Right lobe of liver (tissue), 6 donors: ENCODE measurements around the gene LHFPL6. TPM values are rescaled to one million over a fixed set of nuclear protein-coding genes. Genes with fewer than 3 reads are reported as not detected.

ENCODE experiments used
- ATAC-seq, 4 donors: fragments of 200-7000 bp; cut with Tn5 transposase; one replicate each; pipeline ENCODE4 v1.9.1; 2020; ENCODE audit warnings: mild to moderate bottlenecking in 4 of 4, moderate library complexity in 4 of 4
- DNase-seq, 3 donors: peaks; one replicate each; pipeline ENCODE4 v3.0.0-alpha.2; 2020
- H3K27ac ChIP-seq, 3 donors: fragments of 200-600 bp; one replicate each; pipeline ENCODE4 v1.8.0; 2022
- H3K27me3 ChIP-seq, 2 donors: fragments of 200-600 bp; one replicate each; pipeline ENCODE4 v1.8.0; 2022
- H3K36me3 ChIP-seq, 4 donors: fragments of 200-600 bp; sonication (generic) in 1 of 4; one replicate each; pipeline versions ENCODE4 v1.5.1 to v1.8.0; 2017 to 2022; ENCODE audit warnings: control low read depth in 1 of 4
- H3K4me1 ChIP-seq, 4 donors: fragments of 200-600 bp; sonication (generic) in 1 of 4; one replicate each; pipeline versions ENCODE4 v1.5.1 to v1.8.0; 2017 to 2022; ENCODE audit warnings: control low read depth in 1 of 4
- H3K4me3 ChIP-seq, 3 donors: fragments of 200-600 bp; one replicate each; pipeline ENCODE4 v1.8.0; 2022
- H3K9me3 ChIP-seq, 4 donors: fragments of 200-600 bp; sonication (generic) in 1 of 4; one replicate each; pipeline versions ENCODE4 v1.5.1 to v1.8.0; 2017 to 2022; ENCODE audit warnings: control low read depth in 1 of 4
- CTCF ChIP-seq, 4 donors: fragments of 200-600 bp in 3 of 4; fragments of 450-650 bp in 1 of 4; IDR thresholded peaks; one replicate each; pipeline versions ENCODE4 v1.5.1 to v1.8.0; 2016 to 2022; ENCODE audit warnings: antibody characterized with exemption in 4 of 4, mild to moderate bottlenecking in 2 of 4
- POLR2A ChIP-seq: fragments of 450-650 bp; IDR thresholded peaks from one replicate; pipeline ENCODE4 v1.6.1; 2017; ENCODE audit warnings: antibody characterized with exemption, mild to moderate bottlenecking
- WGBS: methylation state at CpG from one replicate; pipeline ENCODE4 v1.1.6; 2018; ENCODE audit warnings: low coverage, low lambda C conversion rate; ENCODE audit not compliant: insufficient coverage; ENCODE audit errors: missing lambda C conversion rate; 5-methylcytosine and 5-hydroxymethylcytosine counted together
- intact Hi-C, 2 donors: fragments of 100-400 bp; cut with DNase I; formaldehyde crosslinking; loops; one replicate each; pipeline versions ENCODE4 v1.11.2 to v1.14.1; 2022
- total RNA-seq, 6 experiments: library from RNA; depleted of rRNA in 2 of 6; stranded (reverse); fragments of >200 nt in 2 of 6; fragmentation: NEBNext Ultra II Directional in 3 of 6; extraction: Animal tissue kit (Norgen Biotek cat#: 25700) in 3 of 6; gene quantifications; one replicate each; pipeline versions ENCODE4 v1.1.0 to v1.2.4, GENCODE V29; 2016 to 2023
- donor health status: DM: no; HTN: yes; CAD: no.
- donor health status: DM: no; HTN: no; CAD: no.
- donor health status: DM: no; HTN: no; CAD: no.
- donor health status: DM: no; HTN: yes; CAD: no.
- donor health status: DM: no; HTN: yes; CAD: no.

LHFPL6 gene
- total RNA-seq, 6 experiments from 2014 or later = 3.0 to 8.4 (median 4.6) TPM

- Histone ChIP-seq H3K27ac (no peak overlapping the region), H3K4me1 (no peaks in the 10 kb centered on the region), H3K36me3 (no peaks in the 10 kb centered on the region), H3K27me3 (no peaks in the 10 kb centered on the region), H3K9me3 (no peaks in the 10 kb centered on the region), H3K4me3 (no peak overlapping the region)
- 83% methylated on average over 4 of the region's 4 CpGs for WGBS
- DNase-seq (no peak), ATAC-seq (no peak)
- intact Hi-C loops = no loop called here
- no peak for TF ChIP-seq POLR2A
- no peak for TF ChIP-seq CTCF (IDR thresholded peaks at IDR 0.05)
Observed at GRCh38 chr13:39522329-39522728, 80.7 kb downstream of the LHFPL6 start.

- no peaks in the 10 kb centered on the region for H3K4me1 ChIP-seq
- no peaks in the 10 kb centered on the region for H3K36me3 ChIP-seq
- no peak for TF ChIP-seq CTCF (IDR thresholded peaks at IDR 0.05)
- TF ChIP-seq POLR2A = no peak
- ATAC-seq = no peak
- H3K27ac ChIP-seq = no peak overlapping the region
- H3K27me3 ChIP-seq = no peaks in the 10 kb centered on the region
- DNase-seq = no peak
- H3K4me3 ChIP-seq = no peak overlapping the region
- H3K9me3 ChIP-seq = no peaks in the 10 kb centered on the region
- 64% methylated on average over 4 of the region's 4 CpGs for WGBS
- intact Hi-C loops = no loop called here
Observed at GRCh38 chr13:39521701-39522100, 81.3 kb downstream of the LHFPL6 start.

GRCh38 chr13:39516096-39516495 lies 86.9 kb downstream of the LHFPL6 start:
- 58% methylated on average over 6 of the region's 6 CpGs for WGBS
- no peak overlapping the region for H3K4me3 ChIP-seq
- intact Hi-C loops = no loop called here
- no peaks in the 10 kb centered on the region for H3K4me1 ChIP-seq
- H3K27ac ChIP-seq = no peak overlapping the region
- no peaks in the 10 kb centered on the region for H3K27me3 ChIP-seq
- no peaks in the 10 kb centered on the region for H3K9me3 ChIP-seq
- no peaks in the 10 kb centered on the region for H3K36me3 ChIP-seq
- peak in 1 of 4 donors; percentile 90 for ATAC-seq
- no peak for TF ChIP-seq CTCF (IDR thresholded peaks at IDR 0.05)
- no peak for TF ChIP-seq POLR2A
- DNase-seq = no peak

- H3K4me1 ChIP-seq = no peaks in the 10 kb centered on the region
- H3K36me3 ChIP-seq = no peaks in the 10 kb centered on the region
- DNase-seq (no peak), ATAC-seq (no peak)
- no peak overlapping the region for H3K27ac ChIP-seq
- 44% methylated on average over 7 of the region's 7 CpGs for WGBS
- no peak overlapping the region for H3K4me3 ChIP-seq
- H3K9me3 ChIP-seq = no peaks in the 10 kb centered on the region
- no peak for TF ChIP-seq POLR2A
- TF ChIP-seq CTCF (IDR thresholded peaks at IDR 0.05) = no peak
- intact Hi-C loops = no loop called here
- no peaks in the 10 kb centered on the region for H3K27me3 ChIP-seq
Observed at GRCh38 chr13:39515224-39515714, 87.7 kb downstream of the LHFPL6 start.

- H3K4me1 ChIP-seq = no peaks in the 10 kb centered on the region
- ATAC-seq = no peak
- no peaks in the 10 kb centered on the region for H3K36me3 ChIP-seq
- H3K27me3 ChIP-seq = no peaks in the 10 kb centered on the region
- DNase-seq = no peak
- WGBS = 71% methylated on average over 5 of the region's 6 CpGs
- no peak overlapping the region for H3K4me3 ChIP-seq
- TF ChIP-seq POLR2A (no peak), CTCF (IDR thresholded peaks at IDR 0.05) (no peak)
- no peaks in the 10 kb centered on the region for H3K9me3 ChIP-seq
- no peak overlapping the region for H3K27ac ChIP-seq
- intact Hi-C loops = no loop called here
Observed at GRCh38 chr13:39512687-39513086, 90.3 kb downstream of the LHFPL6 start.
